Measurements from ENCODE around the gene ZNF804A. TPM values are rescaled to one million over a fixed set of nuclear protein-coding genes. Genes with fewer than 3 reads are reported as not detected.

The ZNF804A gene
- total RNA-seq, 2 donors from 2014 or later, result not detected

DNA sequence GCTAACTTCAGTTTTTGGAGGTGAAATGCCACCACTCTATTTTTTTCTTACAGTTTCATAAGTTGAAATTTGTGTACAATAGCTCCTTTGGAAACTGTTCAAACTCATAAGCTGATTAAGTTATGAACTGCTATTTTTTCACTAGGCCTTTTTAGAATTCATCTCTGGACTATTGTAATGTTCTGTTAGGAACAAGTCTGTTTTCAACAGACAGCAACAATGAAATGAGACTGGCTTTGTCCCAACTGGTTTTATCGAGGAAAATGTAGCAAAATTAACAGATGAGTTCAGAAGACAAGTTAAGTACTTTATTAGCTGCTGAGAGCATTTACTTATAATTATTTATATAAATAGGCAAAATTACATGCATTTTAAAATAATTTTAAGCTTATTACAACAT, 310.6 kb downstream of the ZNF804A start:
- H3K36me3 ChIP-seq (replicated peaks in 1 of 2; ENCODE audit: insufficient read depth in 1 of 2, low read depth in 2 of 2), result no peaks in the 10 kb centered on the region
- ATAC-seq, result no peak
- WGBS, 2 donors, result 69 to 78% methylated on average over 1 of the region's 1 CpG
- TF ChIP-seq POLR2A (IDR thresholded peaks at IDR 0.05), result no peak
- no peak for TF ChIP-seq CTCF (IDR thresholded peaks at IDR 0.05)
- H3K27ac ChIP-seq, result no peak overlapping the region
- no peak for DNase-seq
- no peaks in the 10 kb centered on the region for H3K27me3 ChIP-seq
- no peaks in the 10 kb centered on the region for H3K9me3 ChIP-seq
- intact Hi-C loops (cut with DNase I), result no loop called here
- no peak overlapping the region for H3K4me3 ChIP-seq
- no peaks in the 10 kb centered on the region for H3K4me1 ChIP-seq

DNA sequence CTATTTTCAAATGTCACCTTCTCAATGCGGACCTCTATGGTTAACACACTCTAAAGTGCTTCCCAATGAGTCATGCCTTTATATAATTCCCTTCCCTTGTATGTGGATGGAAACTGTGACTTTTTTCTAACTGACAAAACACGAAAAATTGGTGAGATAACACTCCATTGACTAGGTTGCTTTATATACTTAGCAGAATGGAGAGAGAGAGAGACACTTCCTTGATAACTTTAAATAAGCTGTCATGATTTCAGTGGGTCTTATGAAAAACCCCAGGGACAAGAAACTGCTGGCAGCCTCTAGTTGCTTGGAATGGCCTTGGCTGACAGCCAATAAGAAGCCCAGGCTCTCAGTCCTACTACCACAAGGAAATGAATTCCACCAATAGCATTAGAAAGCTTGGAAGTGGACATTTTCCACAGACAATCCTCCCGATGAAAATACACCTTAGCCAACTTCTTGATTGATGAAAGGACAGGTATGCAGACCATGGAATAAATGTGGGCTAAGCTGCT, 322.2 kb downstream of the ZNF804A start:
- 27 to 60% methylated on average over 3 of the region's 3 CpGs for WGBS, 2 donors
- DNase-seq, result no peak

GRCh38 chr2:184921676-184922075, 323.3 kb downstream of the ZNF804A start:
- ATAC-seq, result no peak
- H3K9me3 ChIP-seq, result no peaks in the 10 kb centered on the region
- H3K4me3 ChIP-seq, result no peak overlapping the region
- intact Hi-C loops (cut with DNase I), result no loop called here
- WGBS, 2 donors, result 38 to 41% methylated on average over 2 of the region's 2 CpGs
- no peak overlapping the region for H3K27ac ChIP-seq
- no peaks in the 10 kb centered on the region for H3K4me1 ChIP-seq
- DNase-seq, result no peak
- no peaks in the 10 kb centered on the region for H3K27me3 ChIP-seq
- no peak for TF ChIP-seq POLR2A (IDR thresholded peaks at IDR 0.05)
- TF ChIP-seq CTCF (IDR thresholded peaks at IDR 0.05), result no peak
- H3K36me3 ChIP-seq (replicated peaks in 1 of 2; ENCODE audit: insufficient read depth in 1 of 2, low read depth in 2 of 2), result no peaks in the 10 kb centered on the region

More for the DNA sequence above, 322.2 kb downstream of the ZNF804A start:
- no peaks in the 10 kb centered on the region for H3K9me3 ChIP-seq
- no peak overlapping the region for H3K27ac ChIP-seq
- TF ChIP-seq POLR2A (IDR thresholded peaks at IDR 0.05), result no peak
- no peak for TF ChIP-seq CTCF (IDR thresholded peaks at IDR 0.05)
- ATAC-seq, result no peak
- intact Hi-C loops (cut with DNase I), result no loop called here
- H3K4me3 ChIP-seq, result no peak overlapping the region
- H3K36me3 ChIP-seq (replicated peaks in 1 of 2; ENCODE audit: insufficient read depth in 1 of 2, low read depth in 2 of 2), result no peaks in the 10 kb centered on the region
- H3K27me3 ChIP-seq, result no peaks in the 10 kb centered on the region
- H3K4me1 ChIP-seq, result no peaks in the 10 kb centered on the region

- DNase-seq (no peak), ATAC-seq (no peak)
- peaks cover 0 to 4% (median 0%) of the 10 kb centered on the region in 3 donors for H3K9me3 ChIP-seq
- intact Hi-C loops (cut with DNase I), result no loop called here
- no peaks in the 10 kb centered on the region for H3K36me3 ChIP-seq (replicated peaks in 1 of 2; ENCODE audit: insufficient read depth in 1 of 2, low read depth in 2 of 2)
- no peaks in the 10 kb centered on the region for H3K4me1 ChIP-seq
- TF ChIP-seq POLR2A (IDR thresholded peaks at IDR 0.05) (no peak), CTCF (IDR thresholded peaks at IDR 0.05) (no peak)
- H3K27me3 ChIP-seq, result no peaks in the 10 kb centered on the region
- WGBS, 2 donors, result 49 to 61% methylated on average over 1 of the region's 1 CpG
- H3K27ac ChIP-seq, result no peak overlapping the region
- no peak overlapping the region for H3K4me3 ChIP-seq
Measured at GRCh38 chr2:184923751-184924150, 325.4 kb downstream of the ZNF804A start.

DNA sequence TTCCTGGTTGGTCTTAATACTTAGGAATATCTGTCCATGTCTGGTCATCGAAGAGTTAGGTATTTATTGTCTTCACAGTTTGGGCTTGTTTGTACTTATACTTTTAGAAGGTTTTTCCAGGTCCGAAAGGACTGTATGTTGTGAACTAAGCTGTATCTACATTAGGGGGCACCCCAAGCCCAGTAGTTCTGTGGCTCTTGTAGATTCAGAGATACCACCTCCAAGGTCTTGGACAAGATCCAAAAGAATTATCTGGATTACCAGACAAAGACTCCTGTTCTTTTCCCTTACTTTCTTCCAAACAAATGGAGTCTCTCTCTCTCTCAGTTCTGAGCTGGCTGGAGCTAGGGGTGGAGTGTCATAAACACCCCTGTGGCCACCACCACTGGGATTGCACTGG, 328.7 kb downstream of the ZNF804A start:
- Histone ChIP-seq H3K36me3 (replicated peaks in 1 of 2; ENCODE audit: insufficient read depth in 1 of 2, low read depth in 2 of 2) (no peaks in the 10 kb centered on the region), H3K9me3 (peaks cover 0 to 4% (median 0%) of the 10 kb centered on the region in 3 donors), H3K4me1 (no peaks in the 10 kb centered on the region), H3K27me3 (no peaks in the 10 kb centered on the region), H3K27ac (no peak overlapping the region), H3K4me3 (no peak overlapping the region)
- WGBS, 2 donors, result 65 to 80% methylated on average over 2 of the region's 2 CpGs
- TF ChIP-seq POLR2A (IDR thresholded peaks at IDR 0.05) (no peak), CTCF (IDR thresholded peaks at IDR 0.05) (no peak)
- ATAC-seq, result no peak
- DNase-seq, result no peak
- intact Hi-C loops (cut with DNase I), result no loop called here
